ENCODE data around the gene INTS4.
"Not testable (repeated sequence)": the region's sequence is repeated elsewhere in the genome, so short reads cannot be mapped to it uniquely, and the experiment has no call there.

Gene INTS4

DNA sequence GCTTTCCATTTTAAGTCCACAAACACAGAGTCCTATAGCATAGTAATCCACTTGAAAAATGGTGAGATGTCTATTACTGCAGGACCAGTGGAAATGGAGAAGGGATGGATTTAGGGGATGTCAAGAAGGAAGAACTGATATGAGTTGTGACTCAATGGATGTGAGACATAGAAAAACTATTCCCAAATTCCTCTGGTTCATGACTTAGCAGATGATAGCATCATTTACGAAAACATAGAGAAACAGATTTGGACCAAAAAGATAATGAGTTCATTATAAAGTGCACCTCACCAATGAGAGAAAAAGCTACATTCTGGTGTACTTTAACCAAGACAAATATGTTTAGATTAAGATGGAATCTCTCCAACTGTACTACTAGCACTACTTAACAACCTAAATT lies 51.2 kb downstream of the INTS4 start:
- not testable (repeated sequence) for DNase-seq (ENCODE audit: low spot score)

GRCh38 chr11:77942465-77942864 lies 52.0 kb downstream of the INTS4 start:
- DNase-seq (ENCODE audit: low spot score) = not testable (repeated sequence)

GRCh38 chr11:77933596-77933995 lies 60.9 kb downstream of the INTS4 start:
- not testable (repeated sequence) for DNase-seq (ENCODE audit: low spot score)

DNA sequence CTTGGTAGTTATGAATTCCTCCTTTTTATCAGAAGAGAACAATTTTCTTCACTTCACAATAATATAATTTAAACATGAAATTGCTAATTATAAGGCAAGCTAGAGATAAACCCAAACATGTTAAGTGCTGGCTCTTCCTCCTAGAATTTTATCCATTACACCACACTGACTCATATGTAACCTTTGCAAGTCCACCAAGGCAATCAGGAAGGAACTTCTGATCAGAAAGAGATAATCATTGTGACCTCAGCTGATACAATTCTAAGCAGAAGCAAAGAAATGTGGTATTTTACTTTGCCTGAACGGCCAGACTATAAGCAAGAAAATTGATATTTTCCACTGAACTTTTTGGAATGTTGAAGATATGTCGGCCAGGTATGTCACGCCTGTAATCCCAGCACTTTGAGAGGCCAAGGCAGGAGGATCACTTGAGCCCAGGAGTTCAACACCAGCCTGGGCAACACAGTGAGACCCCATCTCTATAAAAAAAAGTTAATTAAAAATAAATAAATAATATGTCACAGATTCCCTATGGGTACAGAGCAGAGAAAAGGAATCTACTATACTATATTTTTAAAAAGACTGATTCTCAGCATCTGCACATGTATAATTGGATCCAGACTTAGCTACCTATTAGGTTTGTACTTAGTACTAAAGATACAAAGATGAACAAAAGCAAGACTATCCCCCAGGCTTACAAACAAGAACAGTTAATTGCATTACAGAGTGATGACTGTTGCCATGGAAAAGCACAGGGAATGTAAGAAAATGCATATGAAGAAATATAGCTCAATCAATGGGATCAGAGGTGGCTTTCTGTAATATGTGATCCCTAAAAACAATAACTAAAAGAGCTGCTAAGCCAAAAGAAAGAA lies 63.9 kb downstream of the INTS4 start:
- DNase-seq (ENCODE audit: low spot score) = not testable (repeated sequence)

- not testable (repeated sequence) for DNase-seq (ENCODE audit: low spot score)
Observed at GRCh38 chr11:77917713-77918112, 76.8 kb downstream of the INTS4 start.

- DNase-seq (ENCODE audit: low spot score) = peak; percentile 22
Observed at GRCh38 chr11:77914307-77914791, 80.1 kb downstream of the INTS4 start.

- not testable (repeated sequence) for DNase-seq (ENCODE audit: low spot score)
Observed at GRCh38 chr11:77913608-77914306, 80.7 kb downstream of the INTS4 start.

GRCh38 chr11:77910828-77911227 lies 83.6 kb downstream of the INTS4 start:
- not testable (repeated sequence) for DNase-seq (ENCODE audit: low spot score)

DNA sequence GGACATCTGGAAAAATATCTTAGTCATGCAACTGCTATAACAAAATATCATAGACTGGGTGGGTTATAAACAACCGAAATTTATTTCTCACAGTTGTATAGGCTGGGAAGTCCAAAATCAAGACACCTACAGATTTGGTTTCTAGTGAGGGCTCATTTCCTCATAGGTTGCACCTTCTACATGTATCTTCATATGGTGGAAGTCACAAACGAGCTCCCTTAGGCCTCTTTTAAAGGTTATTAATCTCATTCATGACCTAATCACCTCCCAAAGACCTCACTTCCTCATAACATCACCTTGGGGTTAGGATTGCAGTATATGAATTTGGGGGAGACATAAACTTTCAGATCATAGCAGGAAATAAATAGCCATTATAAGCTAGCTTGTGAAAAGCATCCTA lies 85.2 kb downstream of the INTS4 start:
- DNase-seq (ENCODE audit: low spot score) = no peak

DNA sequence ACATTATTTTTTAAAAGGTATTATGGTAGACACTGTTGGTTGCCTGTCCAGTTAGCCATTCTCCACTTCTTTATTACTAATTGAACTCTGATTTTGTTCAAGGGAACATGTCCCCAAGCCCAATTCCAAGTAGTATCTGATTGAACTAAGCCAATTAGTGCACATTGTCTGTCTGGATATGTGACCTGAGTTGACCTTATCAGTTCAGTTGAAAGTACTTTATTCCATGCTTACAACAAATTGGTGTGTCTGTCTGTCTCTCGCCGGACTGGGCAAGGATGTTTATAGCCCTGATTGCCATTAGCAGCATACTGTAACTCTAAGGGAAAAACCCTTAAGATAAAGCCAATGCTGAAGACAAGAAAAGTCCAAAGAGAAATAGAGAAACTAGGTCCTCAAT lies 85.6 kb downstream of the INTS4 start:
- no peak for DNase-seq (ENCODE audit: low spot score)

- not testable (repeated sequence) for DNase-seq (ENCODE audit: low spot score)
Observed at GRCh38 chr11:77894949-77895348, 99.5 kb downstream of the INTS4 start.

- not testable (repeated sequence) for DNase-seq (ENCODE audit: low spot score)
Observed at GRCh38 chr11:77891703-77892102, 102.8 kb downstream of the INTS4 start.

DNA sequence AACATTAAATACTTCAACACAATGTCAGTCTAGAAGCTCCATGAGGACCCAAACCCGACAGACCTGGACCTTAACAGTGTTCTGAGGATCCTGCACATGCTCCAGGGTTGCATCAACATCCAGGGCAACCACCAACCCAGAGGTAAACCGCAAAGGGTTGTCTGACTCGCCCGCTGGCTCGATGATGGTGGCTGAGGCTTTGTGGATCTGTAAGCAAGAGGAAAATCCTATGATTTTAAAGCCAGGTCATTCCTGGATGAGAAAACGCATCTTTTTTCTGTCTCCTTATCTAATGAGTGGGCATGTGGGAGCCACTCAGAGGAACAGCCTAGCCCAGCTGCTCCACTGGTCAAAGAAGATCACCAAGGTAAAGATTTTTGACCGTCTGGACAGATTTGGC lies 103.2 kb downstream of the INTS4 start:
- DNase-seq (ENCODE audit: low spot score) = not testable (repeated sequence)

DNA sequence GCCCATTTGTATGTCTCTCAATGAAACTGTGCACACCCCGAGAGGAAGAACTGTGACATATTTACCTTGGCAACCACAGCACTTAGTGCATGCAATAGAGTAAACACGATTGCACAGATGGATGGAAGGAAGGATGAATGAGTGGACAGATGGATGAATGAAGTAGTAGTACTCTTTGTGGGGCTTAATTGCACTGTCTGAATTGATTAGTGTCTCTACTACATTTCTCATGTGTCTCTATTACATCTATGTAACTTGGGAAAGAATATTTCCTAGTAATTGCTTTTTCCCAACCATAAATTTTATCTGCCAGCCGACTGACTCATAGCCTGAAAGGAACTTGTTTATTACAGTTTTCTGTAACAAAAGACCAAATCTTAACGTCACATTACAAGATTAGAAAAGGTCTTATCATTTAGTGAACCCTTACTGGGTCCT lies 103.8 kb downstream of the INTS4 start:
- not testable (repeated sequence) for DNase-seq (ENCODE audit: low spot score)

- DNase-seq (ENCODE audit: low spot score) = not testable (repeated sequence)
Observed at GRCh38 chr11:77890100-77890614, 104.3 kb downstream of the INTS4 start.

DNA sequence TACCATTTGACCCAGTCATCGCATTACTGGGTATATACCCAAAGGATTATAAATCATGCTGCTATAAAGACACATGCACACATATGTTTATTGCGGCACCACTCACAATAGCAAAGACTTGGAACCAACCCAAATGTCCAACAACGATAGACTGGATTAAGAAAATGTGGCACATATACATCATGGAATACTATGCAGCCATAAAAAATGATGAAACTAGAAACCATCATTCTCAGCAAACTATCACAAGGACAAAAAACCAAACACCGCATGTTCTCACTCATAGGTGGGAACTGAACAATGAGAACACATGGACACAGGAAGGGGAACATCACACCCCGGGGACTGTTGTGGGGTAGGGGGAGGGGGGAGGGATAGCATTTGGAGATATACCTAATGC lies 105.4 kb downstream of the INTS4 start:
- not testable (repeated sequence) for DNase-seq (ENCODE audit: low spot score)

GRCh38 chr11:77886401-77886800 lies 108.1 kb downstream of the INTS4 start:
- no peak for DNase-seq (ENCODE audit: low spot score)

- DNase-seq (ENCODE audit: low spot score) = no peak
Observed at GRCh38 chr11:77884829-77885190, 109.7 kb downstream of the INTS4 start.

GRCh38 chr11:77884186-77884828 lies 110.2 kb downstream of the INTS4 start:
- DNase-seq (ENCODE audit: low spot score) = no peak

- DNase-seq (ENCODE audit: low spot score) = no peak
Observed at GRCh38 chr11:77883775-77884174, 110.7 kb downstream of the INTS4 start.

GRCh38 chr11:77882396-77882795 lies 112.1 kb downstream of the INTS4 start:
- DNase-seq (ENCODE audit: low spot score) = no peak

GRCh38 chr11:77879218-77879617 lies 115.2 kb downstream of the INTS4 start:
- DNase-seq (ENCODE audit: low spot score) = peak; percentile 16

Data from RKO (cell line).